ACHN (cell line): Measurements from ENCODE around the gene TMEM192.
"Not testable (repeated sequence)": the region's sequence is repeated elsewhere in the genome, so short reads cannot be mapped to it uniquely, and the experiment has no call there.

Source experiments
- DNase-seq: peaks from one replicate; pipeline ENCODE4 v3.0.0-alpha.2; 2015
- in situ Hi-C: cut with HindIII; loops from 2 replicates; pipeline ENCODE4 v1.10.0; 2017; ENCODE audit warnings: low sequenced_read_pairs, low pct_ligation_motif_present, low pct_unique_long_range_greater_than_20kb

The TMEM192 gene

DNA sequence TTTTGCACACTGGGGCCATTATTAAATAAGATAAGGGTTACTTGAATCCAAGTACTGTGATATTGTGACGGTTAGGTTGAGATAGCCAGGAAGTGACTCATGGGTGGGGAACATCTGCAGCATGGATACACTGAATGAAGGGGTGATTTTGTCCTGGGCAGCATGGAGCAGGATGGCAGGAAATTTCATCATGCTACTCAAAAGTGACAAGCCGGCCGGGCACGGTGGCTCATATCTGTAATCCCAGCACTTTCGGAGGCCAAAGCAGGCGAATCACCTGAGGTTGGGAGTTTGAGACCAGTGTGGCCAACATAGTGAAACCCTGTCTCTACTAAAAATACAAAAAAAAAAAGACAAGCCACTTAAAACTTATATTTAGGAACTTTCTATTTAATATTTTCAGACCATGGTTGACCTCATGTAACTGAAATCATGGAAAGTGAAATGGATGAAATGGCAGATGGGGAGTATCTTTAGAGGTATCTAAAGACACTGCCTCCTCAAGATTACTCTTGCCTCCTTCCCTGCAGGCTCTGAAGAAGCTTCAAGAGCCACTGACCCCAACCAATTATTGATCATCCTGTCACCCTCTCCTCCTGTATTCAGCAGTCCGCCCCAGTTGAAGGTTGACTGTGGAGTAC lies 84.8 kb downstream of the TMEM192 start:
- DNase-seq, result no peak
- in situ Hi-C loops, result no loop called here

DNA sequence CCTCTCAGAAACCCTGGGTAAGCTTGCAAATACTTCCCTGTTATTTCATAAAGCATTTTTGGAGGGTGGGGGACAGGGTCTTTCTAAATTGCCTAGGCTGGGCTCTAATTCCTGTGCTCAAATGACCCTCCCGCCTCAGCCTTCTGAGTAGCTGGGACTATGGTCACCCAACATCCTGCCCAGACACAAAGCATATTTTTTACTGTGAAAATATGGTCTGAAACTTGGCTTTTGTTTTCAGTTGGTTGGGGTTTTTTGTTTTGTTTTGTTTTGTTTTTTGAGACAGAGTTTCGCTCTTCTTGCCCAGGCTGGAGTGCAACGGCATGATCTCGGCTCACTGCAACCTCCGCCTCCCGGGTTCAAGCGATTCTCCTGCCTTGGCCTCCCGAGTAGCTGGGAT lies 86.9 kb downstream of the TMEM192 start:
- in situ Hi-C loops, DNase-seq: not testable (repeated sequence)
